Lower lobe of right lung (tissue), 2 donors: ENCODE data around the gene TECPR2. TPM values are rescaled to one million over a fixed set of nuclear protein-coding genes. Genes with fewer than 3 reads are reported as not detected.

Source experiments
- ATAC-seq, 2 donors: fragments of 200-7000 bp; cut with Tn5 transposase; one replicate each; pipeline ENCODE4 v1.9.1; 2020 to 2022; ENCODE audit warnings: mild to moderate bottlenecking in 2 of 2, moderate library complexity in 2 of 2
- DNase-seq: peaks from one replicate; pipeline ENCODE4 v3.0.0-alpha.2; 2020
- H3K27ac ChIP-seq: fragments of 200-600 bp; one replicate; pipeline ENCODE4 v1.8.0; 2022
- H3K27me3 ChIP-seq: fragments of 200-600 bp; one replicate; pipeline ENCODE4 v1.8.0; 2022; ENCODE audit warnings: low read depth
- H3K36me3 ChIP-seq: fragments of 200-600 bp; one replicate; pipeline ENCODE4 v1.8.0; 2022; ENCODE audit warnings: mild to moderate bottlenecking
- H3K4me1 ChIP-seq: fragments of 200-600 bp; one replicate; pipeline ENCODE4 v1.8.0; 2022
- H3K4me3 ChIP-seq: fragments of 200-600 bp; one replicate; pipeline ENCODE4 v1.8.0; 2022; ENCODE audit warnings: mild to moderate bottlenecking
- H3K9me3 ChIP-seq: fragments of 200-600 bp; one replicate; pipeline ENCODE4 v1.8.0; 2022
- intact Hi-C: fragments of 100-400 bp; cut with DNase I; formaldehyde crosslinking; loops from one replicate; pipeline ENCODE4 v1.11.0; 2022
- total RNA-seq: library from RNA; stranded (reverse); fragmentation: NEBNext Ultra II Directional; extraction: Animal tissue kit (Norgen Biotek cat#: 25700); gene quantifications from one replicate; pipeline ENCODE4 v1.2.1, GENCODE V29; 2021
- TF ChIP-seq, protein P1 (sequence below): fragments of 200-600 bp; IDR thresholded peaks from one replicate; pipeline ENCODE4 v1.8.0; 2022; ENCODE audit warnings: antibody characterized with exemption, mild to moderate bottlenecking
- donor health status: DM: no; HTN: yes; CAD: no; lungs with severe emphysema.

TECPR2 gene
- total RNA-seq, 1 donor from 2014 or later: 23.2 TPM

DNA sequence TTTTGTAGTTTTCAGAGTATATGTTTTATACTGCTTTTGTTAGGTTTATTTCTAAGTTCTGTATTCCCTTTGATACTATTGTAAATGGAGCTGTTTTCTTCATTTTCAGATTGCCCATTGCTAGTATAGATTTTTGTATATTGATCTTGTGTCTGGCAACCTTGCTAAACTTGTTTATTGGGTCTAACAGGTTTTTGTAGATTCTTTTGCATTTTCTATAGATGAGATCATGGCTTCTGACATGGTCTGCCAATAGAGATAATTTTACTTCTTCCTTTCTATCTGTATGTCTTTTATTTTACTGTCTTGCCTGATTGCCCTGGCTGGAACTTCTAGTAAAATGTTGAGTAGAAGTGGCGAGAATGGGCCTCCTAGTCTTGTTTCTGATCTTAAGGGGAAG is 106.5 kb downstream of the TECPR2 start:
- DNase-seq: no peak
- Histone ChIP-seq H3K4me3 (no peak overlapping the region), H3K4me1 (no peaks in the 10 kb centered on the region), H3K9me3 (no peaks in the 10 kb centered on the region), H3K27me3 (no peaks in the 10 kb centered on the region), H3K27ac (no peak overlapping the region), H3K36me3 (peaks cover 32% of the 10 kb centered on the region)
- TF ChIP-seq, protein P1, sequence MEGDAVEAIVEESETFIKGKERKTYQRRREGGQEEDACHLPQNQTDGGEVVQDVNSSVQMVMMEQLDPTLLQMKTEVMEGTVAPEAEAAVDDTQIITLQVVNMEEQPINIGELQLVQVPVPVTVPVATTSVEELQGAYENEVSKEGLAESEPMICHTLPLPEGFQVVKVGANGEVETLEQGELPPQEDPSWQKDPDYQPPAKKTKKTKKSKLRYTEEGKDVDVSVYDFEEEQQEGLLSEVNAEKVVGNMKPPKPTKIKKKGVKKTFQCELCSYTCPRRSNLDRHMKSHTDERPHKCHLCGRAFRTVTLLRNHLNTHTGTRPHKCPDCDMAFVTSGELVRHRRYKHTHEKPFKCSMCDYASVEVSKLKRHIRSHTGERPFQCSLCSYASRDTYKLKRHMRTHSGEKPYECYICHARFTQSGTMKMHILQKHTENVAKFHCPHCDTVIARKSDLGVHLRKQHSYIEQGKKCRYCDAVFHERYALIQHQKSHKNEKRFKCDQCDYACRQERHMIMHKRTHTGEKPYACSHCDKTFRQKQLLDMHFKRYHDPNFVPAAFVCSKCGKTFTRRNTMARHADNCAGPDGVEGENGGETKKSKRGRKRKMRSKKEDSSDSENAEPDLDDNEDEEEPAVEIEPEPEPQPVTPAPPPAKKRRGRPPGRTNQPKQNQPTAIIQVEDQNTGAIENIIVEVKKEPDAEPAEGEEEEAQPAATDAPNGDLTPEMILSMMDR: no peak
- intact Hi-C loops: no loop called here
- ATAC-seq: no peak

DNA sequence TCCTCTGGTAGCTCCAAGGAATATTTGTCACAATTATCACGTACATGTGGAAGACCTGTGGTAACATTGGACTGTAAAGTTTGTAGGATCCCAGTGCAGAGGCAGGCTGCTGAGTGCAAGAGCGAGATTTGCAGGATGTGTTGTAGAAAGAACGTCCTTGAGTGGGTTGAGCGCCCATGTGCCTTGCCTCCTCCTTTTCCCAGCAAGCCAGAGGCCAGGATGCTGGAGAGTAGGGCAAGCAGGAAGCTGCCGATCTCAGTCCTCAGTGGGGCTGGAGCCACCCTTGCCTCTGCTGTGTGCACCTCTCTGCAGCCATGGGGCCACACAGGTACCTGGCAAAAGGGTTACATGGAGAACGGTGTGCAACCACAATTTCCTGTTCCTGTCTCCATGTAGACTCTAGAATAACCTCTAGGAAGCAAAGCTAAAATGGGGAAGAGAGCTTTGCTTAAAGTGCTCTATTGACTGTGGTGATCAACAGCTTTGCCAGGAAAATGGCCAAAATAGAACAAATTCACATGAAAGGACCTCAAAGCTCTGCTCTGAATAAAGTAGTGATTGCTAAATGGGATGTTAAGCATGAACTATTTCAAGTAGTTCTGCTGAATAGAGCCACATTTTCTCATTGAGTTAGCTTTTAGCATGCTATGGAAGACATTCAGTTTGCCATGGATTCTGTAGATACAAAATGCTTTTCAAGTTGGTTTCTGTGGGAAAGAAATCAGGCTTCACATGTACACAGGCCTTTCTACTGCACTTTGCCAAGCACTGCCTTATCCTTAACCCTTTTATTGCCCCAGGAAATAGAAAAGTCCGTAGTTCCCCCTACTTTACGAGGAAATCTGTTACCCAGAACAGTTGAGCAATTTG is 109.4 kb downstream of the TECPR2 start:
- TF ChIP-seq, protein P1: no peak
- Histone ChIP-seq H3K27ac (no peak overlapping the region), H3K4me3 (no peak overlapping the region), H3K27me3 (no peaks in the 10 kb centered on the region), H3K4me1 (peaks cover 4% of the 10 kb centered on the region), H3K36me3 (peaks cover 7% of the 10 kb centered on the region), H3K9me3 (no peaks in the 10 kb centered on the region)
- ATAC-seq (no peak), DNase-seq (no peak)
- intact Hi-C loops: no loop called here

DNA sequence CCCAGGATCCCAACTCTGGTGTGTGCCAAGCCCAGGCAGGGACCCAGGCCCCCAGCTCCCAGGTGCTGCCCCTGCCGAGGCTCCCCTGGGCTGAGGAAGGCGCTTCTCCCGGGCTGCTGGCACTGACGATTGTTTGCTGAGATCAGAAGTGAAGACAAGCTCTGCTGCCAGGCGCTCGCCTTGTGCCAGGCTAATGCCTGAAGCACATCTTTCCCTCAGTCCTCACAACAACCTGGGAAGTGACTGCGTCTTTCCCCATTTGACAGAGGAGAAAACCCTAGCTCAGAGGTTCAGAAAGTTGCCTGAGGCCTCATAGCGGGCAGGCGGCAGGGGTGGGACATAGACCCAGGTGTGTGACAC is 110.0 kb downstream of the TECPR2 start:
- no peak for DNase-seq
- no peak for ATAC-seq
- no peaks in the 10 kb centered on the region for H3K9me3 ChIP-seq
- peaks cover 4% of the 10 kb centered on the region for H3K4me1 ChIP-seq
- intact Hi-C loops: no loop called here
- TF ChIP-seq, protein P1: no peak
- no peaks in the 10 kb centered on the region for H3K27me3 ChIP-seq
- H3K4me3 ChIP-seq: no peak overlapping the region
- no peak overlapping the region for H3K27ac ChIP-seq
- H3K36me3 ChIP-seq: peaks cover 7% of the 10 kb centered on the region

DNA sequence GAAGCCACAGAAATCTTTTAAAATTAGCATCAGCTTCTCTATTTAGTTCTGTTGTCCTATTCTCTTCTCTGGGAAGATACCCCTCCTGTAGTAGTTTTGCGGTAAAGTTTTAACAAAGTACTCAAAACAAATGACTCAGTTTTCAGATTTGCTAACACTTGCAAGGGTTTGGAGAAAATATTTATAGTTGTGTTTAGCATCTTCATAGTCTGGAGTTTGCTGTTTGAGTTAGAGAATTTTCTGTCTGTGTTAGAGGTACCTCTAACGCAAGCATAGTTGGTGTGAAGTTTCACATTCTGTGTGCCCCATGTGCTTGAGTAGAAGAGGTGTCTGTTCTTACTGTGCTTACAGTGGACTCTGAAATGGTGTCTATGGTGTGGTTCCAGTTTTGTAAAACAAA is 110.8 kb downstream of the TECPR2 start:
- ATAC-seq: no peak
- intact Hi-C loops: no loop called here

DNA sequence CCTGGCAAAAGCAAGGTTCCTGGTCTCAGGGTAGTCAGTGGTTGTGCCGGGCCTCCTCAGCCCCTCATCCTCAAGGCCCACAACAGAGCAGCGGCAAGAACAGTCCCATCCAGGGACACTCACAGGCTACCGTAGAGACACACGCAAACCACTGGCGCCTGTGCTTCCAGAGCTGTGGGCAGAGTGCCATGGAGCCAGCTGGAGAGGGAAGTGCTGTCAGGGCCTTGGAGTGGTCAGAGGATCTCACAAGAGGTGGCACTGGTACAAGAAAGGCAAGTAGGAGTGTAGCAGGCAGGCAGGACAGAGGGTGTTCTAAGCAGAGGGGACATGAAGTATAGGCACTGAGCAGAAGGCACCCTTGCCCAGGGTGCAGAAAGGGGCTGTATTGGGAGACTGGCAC is 112.2 kb downstream of the TECPR2 start:
- H3K4me3 ChIP-seq: no peak overlapping the region
- peaks cover 12% of the 10 kb centered on the region for H3K4me1 ChIP-seq
- H3K27ac ChIP-seq: no peak overlapping the region
- H3K36me3 ChIP-seq: peaks cover 7% of the 10 kb centered on the region
- DNase-seq (peak; percentile 76), ATAC-seq (peak; percentile 77 to 83)
- intact Hi-C loops: no loop called here
- H3K27me3 ChIP-seq: no peaks in the 10 kb centered on the region
- H3K9me3 ChIP-seq: no peaks in the 10 kb centered on the region
- TF ChIP-seq, protein P1: no peak

More for the DNA sequence above, 110.8 kb downstream of the TECPR2 start:
- H3K27ac ChIP-seq: no peak overlapping the region
- H3K27me3 ChIP-seq: no peaks in the 10 kb centered on the region
- no peaks in the 10 kb centered on the region for H3K9me3 ChIP-seq
- DNase-seq: no peak
- TF ChIP-seq, protein P1: no peak
- H3K4me1 ChIP-seq: peaks cover 4% of the 10 kb centered on the region
- H3K36me3 ChIP-seq: peaks cover 7% of the 10 kb centered on the region
- H3K4me3 ChIP-seq: no peak overlapping the region
